K562 (cell line): ENCODE data around the gene CD274. TPM values are rescaled to one million over a fixed set of nuclear protein-coding genes. Genes with fewer than 3 reads are reported as not detected.

Experiments
- ATF4 ChIP-seq: fragments of 450-650 bp; formaldehyde crosslinking; IDR thresholded peaks from 2 replicates; pipeline ENCODE4 v1.4.0; 2022; ENCODE audit warnings: mild to moderate bottlenecking, moderate library complexity
- CEBPB ChIP-seq: fragments of 450-650 bp; IDR thresholded peaks from 2 replicates; pipeline ENCODE4 v1.6.1; 2016; ENCODE audit warnings: missing genetic modification characterization, missing compliant biosample characterization
- DDX20 ChIP-seq: fragments of 450-650 bp; IDR thresholded peaks from 2 replicates; pipeline ENCODE4 v1.6.1; 2016; ENCODE audit warnings: missing genetic modification characterization, low read depth, mild to moderate bottlenecking, missing compliant biosample characterization, moderate library complexity
- ETV5 ChIP-seq: sonication (generic); formaldehyde crosslinking; IDR thresholded peaks from 2 replicates; pipeline ENCODE4 v1.4.0; 2020; ENCODE audit warnings: low read depth, mild to moderate bottlenecking, missing genetic modification reagents
- GABPA ChIP-seq: fragments of 200-800 bp; sonication (Bioruptor generic); conservative IDR thresholded peaks from 2 replicates; pipeline ENCODE4 v1.6.1; 2016; ENCODE audit warnings: low read depth, missing genetic modification characterization, missing compliant biosample characterization
- MXD1 ChIP-seq: fragments of 250-450 bp; sonication (Bioruptor Pico); IDR thresholded peaks from 2 replicates; pipeline ENCODE4 v1.8.0; 2021; ENCODE audit warnings: borderline replicate concordance, mild to moderate bottlenecking, moderate library complexity; ENCODE audit not compliant: poor library complexity, severe bottlenecking
- NELFE ChIP-seq: IDR thresholded peaks from 2 replicates; pipeline ENCODE4 v1.6.1; 2011; ENCODE audit warnings: mild to moderate bottlenecking; ENCODE audit not compliant: insufficient read depth, insufficient read length
- NR2C2 ChIP-seq, 2 experiments: fragments of 200-800 bp in 1 of 2; sonication (Bioruptor generic) in 1 of 2; sonication (generic) in 1 of 2; formaldehyde crosslinking in 1 of 2; IDR thresholded peaks; 2 replicates each; pipeline versions ENCODE4 v1.6.1 to v1.8.0; 2016 to 2022; ENCODE audit warnings: mild to moderate bottlenecking in 1 of 2, missing compliant biosample characterization in 1 of 2, missing genetic modification characterization in 1 of 2, missing genetic modification reagents in 1 of 2
- POU5F1 ChIP-seq: fragments of 150-350 bp; IDR thresholded peaks from 2 replicates; pipeline ENCODE4 v1.6.1; 2014; ENCODE audit warnings: borderline replicate concordance, low read length, low read depth, mild to moderate bottlenecking; ENCODE audit not compliant: partially characterized antibody
- PTBP1 ChIP-seq: fragments of 200-400 bp; formaldehyde crosslinking; IDR thresholded peaks from 2 replicates; pipeline ENCODE4 v1.6.1; 2017; ENCODE audit warnings: low read depth, low read length
- RBM34 ChIP-seq: fragments of 200-400 bp; formaldehyde crosslinking; IDR thresholded peaks from 2 replicates; pipeline ENCODE4 v1.6.1; 2018; ENCODE audit warnings: low read length, borderline replicate concordance; ENCODE audit not compliant: insufficient read depth
- RFX5 ChIP-seq: IDR thresholded peaks from 2 replicates; pipeline ENCODE4 v1.6.1; 2011; ENCODE audit warnings: low read depth, mild to moderate bottlenecking, improper control_type of control experiment, low read length
- polyA plus RNA-seq, 8 experiments: library from polyadenylated mRNA; depleted of rRNA in 4 of 8; stranded (reverse) in 5 of 8; unstranded in 3 of 8; fragments of >200 nt; fragmentation: Nextera tagmentation in 2 of 8; fragmentation: Illumina TruSeq in 1 of 8; extraction: Ambion mirVana in 2 of 8; extraction: Trizol in 1 of 8; gene quantifications; 2 replicates each; pipeline versions ENCODE4 v1.2.1 to v1.2.3, GENCODE V29; 2011 to 2014; ENCODE audit warnings: inconsistent platforms in 1 of 8, missing spikeins in 1 of 8
- total RNA-seq, 7 experiments: library from RNA; depleted of rRNA in 6 of 7; stranded (reverse); fragments of >200 nt in 6 of 7; fragmentation: Illumina TruSeq in 2 of 7; extraction: Trizol in 2 of 7; gene quantifications; 2 replicates each; pipeline versions ENCODE4 v1.2.1 to v1.2.3, GENCODE V29; 2011 to 2021; ENCODE audit warnings: low replicate concordance in 1 of 7
- TF ChIP-seq, protein P1 (sequence below), 2 experiments: fragments of 450-650 bp in 1 of 2; sonication (generic) in 1 of 2; formaldehyde crosslinking in 1 of 2; IDR thresholded peaks in 1 of 2; conservative IDR thresholded peaks in 1 of 2; 2 replicates each; pipeline versions ENCODE4 v1.6.1 to v1.8.1; 2016 to 2023; ENCODE audit warnings: mild to moderate bottlenecking in 2 of 2, moderate library complexity in 2 of 2, inconsistent platforms in 1 of 2, missing genetic modification reagents in 1 of 2
- TF ChIP-seq, protein P2 (sequence below): fragments of 250-450 bp; sonication (Bioruptor Pico); IDR thresholded peaks from 2 replicates; pipeline ENCODE4 v1.6.1; 2021; ENCODE audit warnings: mild to moderate bottlenecking

CD274 gene
- total and polyA plus RNA-seq, 9 of the 15 experiments (the other 6 are each of a cell fraction or from before 2014, with no cell fraction given) = 0.07 to 0.51 (median 0.30) TPM; not detected in 1

GRCh38 chr9:5499157-5499556, 48.8 kb downstream of the CD274 start (continued):
- TF ChIP-seq, protein P1, sequence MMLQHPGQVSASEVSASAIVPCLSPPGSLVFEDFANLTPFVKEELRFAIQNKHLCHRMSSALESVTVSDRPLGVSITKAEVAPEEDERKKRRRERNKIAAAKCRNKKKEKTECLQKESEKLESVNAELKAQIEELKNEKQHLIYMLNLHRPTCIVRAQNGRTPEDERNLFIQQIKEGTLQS (IDR thresholded peaks at IDR 0.05) = peak; percentile 85
- TF ChIP-seq, protein P1 (CRISPR knock-in tag; conservative IDR thresholded peaks at IDR 0.05) = no peak
- TF ChIP-seq ATF4 (CRISPR knock-in tag) = peak; percentile 76
- TF ChIP-seq RBM34 = no peak
- TF ChIP-seq PTBP1 = no peak
- TF ChIP-seq, protein P2, sequence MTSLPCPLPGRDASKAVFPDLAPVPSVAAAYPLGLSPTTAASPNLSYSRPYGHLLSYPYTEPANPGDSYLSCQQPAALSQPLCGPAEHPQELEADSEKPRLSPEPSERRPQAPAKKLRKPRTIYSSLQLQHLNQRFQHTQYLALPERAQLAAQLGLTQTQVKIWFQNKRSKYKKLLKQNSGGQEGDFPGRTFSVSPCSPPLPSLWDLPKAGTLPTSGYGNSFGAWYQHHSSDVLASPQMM (CRISPR knock-in tag) = no peak
- TF ChIP-seq RFX5 = no peak
- peak; percentile 83 for TF ChIP-seq CEBPB (tag)
- TF ChIP-seq GABPA = no peak
- no peak for TF ChIP-seq DDX20
- no peak for TF ChIP-seq ETV5
- TF ChIP-seq NR2C2 (CRISPR knock-in tag; IDR thresholded peaks at IDR 0.05) = no peak
- TF ChIP-seq NR2C2 (tag; IDR thresholded peaks at IDR 0.05) = peak; percentile 3; the same call in 1 of the 2 replicates
- TF ChIP-seq POU5F1 = no peak
- TF ChIP-seq NELFE = no peak
- TF ChIP-seq MXD1 (CRISPR knock-in tag) = no peak
